ENCODE measurements around the gene NPHP4.

NPHP4 gene

GRCh38 chr1:5911157-5911556, 81.1 kb downstream of the NPHP4 start:
- no peak overlapping the region for H3K4me3 ChIP-seq (ENCODE audit: low read depth, low read length, poor library complexity, severe bottlenecking)
- H3K4me1 ChIP-seq (ENCODE audit: insufficient read depth, low read length, severe bottlenecking): peaks cover 3% of the 10 kb centered on the region
- no peak overlapping the region for H2AFZ ChIP-seq (ENCODE audit: low read length)
- H3K9me2 ChIP-seq (ENCODE audit: low read depth, low read length): no peaks in the 10 kb centered on the region
- no peak for TF ChIP-seq CTCF (IDR thresholded peaks at IDR 0.05; ENCODE audit: low read length)
- TF ChIP-seq EZH2 (IDR thresholded peaks at IDR 0.05; ENCODE audit: borderline replicate concordance, low read length): no peak
- no peaks in the 10 kb centered on the region for H3K36me3 ChIP-seq (ENCODE audit: insufficient read depth, low read length)
- H3K27ac ChIP-seq (ENCODE audit: low read depth, low read length, poor library complexity, severe bottlenecking): no peak overlapping the region
- no peak overlapping the region for H3K4me2 ChIP-seq (ENCODE audit: low read length)
- no peaks in the 10 kb centered on the region for H3F3A ChIP-seq (ENCODE audit: insufficient read depth, low read length)
- H3K27me3 ChIP-seq (ENCODE audit: insufficient read depth, low read length): no peaks in the 10 kb centered on the region
- no peaks in the 10 kb centered on the region for H3K79me2 ChIP-seq (ENCODE audit: insufficient read depth, low read length)
- H4K20me1 ChIP-seq (ENCODE audit: insufficient read depth, low read length): no peaks in the 10 kb centered on the region
- no peak overlapping the region for H3K9ac ChIP-seq (ENCODE audit: low read length)
- H3K9me3 ChIP-seq (ENCODE audit: low read length): no peaks in the 10 kb centered on the region

GRCh38 chr1:5910666-5911065, 81.6 kb downstream of the NPHP4 start:
- no peaks in the 10 kb centered on the region for H3K79me2 ChIP-seq (ENCODE audit: insufficient read depth, low read length)
- no peak overlapping the region for H3K9ac ChIP-seq (ENCODE audit: low read length)
- H3K27ac ChIP-seq (ENCODE audit: low read depth, low read length, poor library complexity, severe bottlenecking): no peak overlapping the region
- no peaks in the 10 kb centered on the region for H3K9me2 ChIP-seq (ENCODE audit: low read depth, low read length)
- no peak overlapping the region for H3K4me3 ChIP-seq (ENCODE audit: low read depth, low read length, poor library complexity, severe bottlenecking)
- H3K27me3 ChIP-seq (ENCODE audit: insufficient read depth, low read length): no peaks in the 10 kb centered on the region
- H3K4me2 ChIP-seq (ENCODE audit: low read length): no peak overlapping the region
- H3K36me3 ChIP-seq (ENCODE audit: insufficient read depth, low read length): no peaks in the 10 kb centered on the region
- H4K20me1 ChIP-seq (ENCODE audit: insufficient read depth, low read length): no peaks in the 10 kb centered on the region
- H3K9me3 ChIP-seq (ENCODE audit: low read length): no peaks in the 10 kb centered on the region
- H3K4me1 ChIP-seq (ENCODE audit: insufficient read depth, low read length, severe bottlenecking): peaks cover under 1% of the 10 kb centered on the region
- TF ChIP-seq EZH2 (IDR thresholded peaks at IDR 0.05; ENCODE audit: borderline replicate concordance, low read length) (no peak), CTCF (IDR thresholded peaks at IDR 0.05; ENCODE audit: low read length) (no peak)
- H2AFZ ChIP-seq (ENCODE audit: low read length): no peak overlapping the region
- H3F3A ChIP-seq (ENCODE audit: insufficient read depth, low read length): no peaks in the 10 kb centered on the region

- Histone ChIP-seq H4K20me1 (ENCODE audit: insufficient read depth, low read length) (no peaks in the 10 kb centered on the region), H3K79me2 (ENCODE audit: insufficient read depth, low read length) (no peaks in the 10 kb centered on the region), H3K9me3 (ENCODE audit: low read length) (no peaks in the 10 kb centered on the region), H3K4me3 (ENCODE audit: low read depth, low read length, poor library complexity, severe bottlenecking) (no peak overlapping the region), H3K9ac (ENCODE audit: low read length) (no peak overlapping the region), H3K4me2 (ENCODE audit: low read length) (no peak overlapping the region), H3K36me3 (ENCODE audit: insufficient read depth, low read length) (no peaks in the 10 kb centered on the region), H3K4me1 (ENCODE audit: insufficient read depth, low read length, severe bottlenecking) (no peaks in the 10 kb centered on the region), H3K9me2 (ENCODE audit: low read depth, low read length) (no peaks in the 10 kb centered on the region), H3F3A (ENCODE audit: insufficient read depth, low read length) (no peaks in the 10 kb centered on the region), H3K27ac (ENCODE audit: low read depth, low read length, poor library complexity, severe bottlenecking) (no peak overlapping the region), H2AFZ (ENCODE audit: low read length) (no peak overlapping the region), H3K27me3 (ENCODE audit: insufficient read depth, low read length) (no peaks in the 10 kb centered on the region)
- no peak for TF ChIP-seq CTCF (IDR thresholded peaks at IDR 0.05; ENCODE audit: low read length)
- no peak for TF ChIP-seq EZH2 (IDR thresholded peaks at IDR 0.05; ENCODE audit: borderline replicate concordance, low read length)
These were observed 82.0 kb downstream of the NPHP4 start for GRCh38 chr1:5910276-5910620.

Data from OCI-LY1 (cell line).